Neural progenitor cell (in vitro differentiated cells): ENCODE data around the gene RTN4R.

Experiments used
- EZH2 ChIP-seq: fragments of 200-600 bp; sonication (generic); IDR thresholded peaks from 2 replicates; pipeline ENCODE4 v1.6.1; 2017; ENCODE audit warnings: antibody characterized with exemption, mild to moderate bottlenecking, moderate library complexity
- EZH2phosphoT487 ChIP-seq: fragments of 200-600 bp; sonication (generic); IDR thresholded peaks from 2 replicates; pipeline ENCODE4 v1.6.1; 2017; ENCODE audit warnings: antibody characterized with exemption
- TF ChIP-seq, protein P1 (sequence below): fragments of 200-600 bp; sonication (generic); IDR thresholded peaks from 2 replicates; pipeline ENCODE4 v1.5.1; 2017; ENCODE audit warnings: antibody characterized with exemption, mild to moderate bottlenecking

DNA sequence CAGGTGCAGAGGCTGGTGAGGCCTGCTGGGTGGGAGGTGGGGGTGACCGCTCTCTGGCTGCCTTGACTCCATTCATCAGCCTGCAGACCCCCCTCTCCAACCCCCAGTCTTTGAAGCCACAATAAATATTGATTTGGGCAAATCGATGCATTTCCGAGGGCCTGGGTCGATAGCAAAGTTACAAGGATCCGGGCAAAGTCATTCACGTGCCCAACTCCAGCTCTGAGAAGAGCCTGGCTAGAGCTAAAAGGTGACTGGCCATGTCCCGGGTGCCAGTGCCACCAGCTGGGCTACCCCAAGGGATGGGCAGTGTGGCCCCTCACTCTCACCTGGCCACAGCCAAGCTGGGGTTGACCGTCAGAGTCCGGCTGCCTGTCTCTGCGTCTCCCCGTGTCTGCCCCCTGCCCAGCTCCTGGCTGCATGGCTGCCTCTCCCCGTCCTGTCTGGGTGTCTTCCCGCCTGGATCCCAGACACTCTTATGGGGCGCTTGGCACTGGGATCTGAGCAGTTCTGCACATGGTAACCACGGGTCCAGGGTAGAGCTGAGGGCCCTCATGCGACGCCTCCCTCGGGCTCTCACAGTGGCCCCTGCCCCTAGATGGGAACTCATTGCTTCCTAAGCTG is 70.6 kb downstream of the RTN4R start:
- TF ChIP-seq, protein P1, sequence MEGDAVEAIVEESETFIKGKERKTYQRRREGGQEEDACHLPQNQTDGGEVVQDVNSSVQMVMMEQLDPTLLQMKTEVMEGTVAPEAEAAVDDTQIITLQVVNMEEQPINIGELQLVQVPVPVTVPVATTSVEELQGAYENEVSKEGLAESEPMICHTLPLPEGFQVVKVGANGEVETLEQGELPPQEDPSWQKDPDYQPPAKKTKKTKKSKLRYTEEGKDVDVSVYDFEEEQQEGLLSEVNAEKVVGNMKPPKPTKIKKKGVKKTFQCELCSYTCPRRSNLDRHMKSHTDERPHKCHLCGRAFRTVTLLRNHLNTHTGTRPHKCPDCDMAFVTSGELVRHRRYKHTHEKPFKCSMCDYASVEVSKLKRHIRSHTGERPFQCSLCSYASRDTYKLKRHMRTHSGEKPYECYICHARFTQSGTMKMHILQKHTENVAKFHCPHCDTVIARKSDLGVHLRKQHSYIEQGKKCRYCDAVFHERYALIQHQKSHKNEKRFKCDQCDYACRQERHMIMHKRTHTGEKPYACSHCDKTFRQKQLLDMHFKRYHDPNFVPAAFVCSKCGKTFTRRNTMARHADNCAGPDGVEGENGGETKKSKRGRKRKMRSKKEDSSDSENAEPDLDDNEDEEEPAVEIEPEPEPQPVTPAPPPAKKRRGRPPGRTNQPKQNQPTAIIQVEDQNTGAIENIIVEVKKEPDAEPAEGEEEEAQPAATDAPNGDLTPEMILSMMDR, result no peak
- TF ChIP-seq EZH2, result no peak
- TF ChIP-seq EZH2phosphoT487, result no peak
